HG03175 (cell line): ENCODE results near the gene SRRD.

Experiments
- ATAC-seq: cut with Tn5 transposase; IDR thresholded peaks from one replicate; pipeline ENCODE4 v1.9.1; 2021; ENCODE audit warnings: mild to moderate bottlenecking, moderate library complexity; ENCODE audit not compliant: unreplicated experiment

SRRD gene

DNA sequence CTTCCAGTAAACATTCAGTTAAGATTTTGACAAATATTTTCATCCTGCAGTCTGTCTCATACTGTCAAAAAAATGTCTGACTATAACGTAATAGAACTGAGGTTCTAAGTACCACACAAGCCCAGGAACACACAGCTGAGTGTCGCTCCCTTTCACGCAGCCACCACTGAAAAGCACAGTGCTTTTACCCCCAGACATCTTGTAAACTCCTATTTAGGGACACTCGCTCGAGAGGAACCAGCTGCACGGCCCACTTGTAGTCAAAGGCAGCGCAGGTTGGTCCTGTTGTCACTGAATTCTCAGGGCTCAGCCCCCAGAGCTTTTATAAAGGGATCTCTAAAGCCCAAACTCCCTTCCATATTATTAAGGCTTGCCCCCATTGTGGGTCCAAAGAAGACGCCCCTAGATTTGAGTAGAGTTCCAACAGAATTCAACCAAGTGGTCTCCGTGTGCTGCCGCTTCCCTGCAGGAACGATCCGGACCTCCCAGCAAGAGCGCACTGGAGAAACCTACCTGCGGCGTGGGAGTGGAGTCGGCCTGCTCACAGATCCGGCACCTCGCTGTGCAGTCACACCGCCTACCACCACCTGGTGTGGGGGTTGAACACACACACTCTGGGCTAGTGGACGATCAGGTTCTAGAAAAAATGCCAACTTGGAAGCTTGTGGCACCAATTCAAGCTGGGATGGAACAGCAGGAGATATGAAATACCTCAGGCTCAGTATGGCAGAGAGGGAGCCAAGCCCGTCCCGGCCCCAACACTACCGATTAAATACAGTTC lies 31.3 kb upstream of the SRRD start:
- no peak for ATAC-seq

- ATAC-seq: no peak
Measured at GRCh38 chr22:26453216-26453615, 30.5 kb upstream of the SRRD start.

DNA sequence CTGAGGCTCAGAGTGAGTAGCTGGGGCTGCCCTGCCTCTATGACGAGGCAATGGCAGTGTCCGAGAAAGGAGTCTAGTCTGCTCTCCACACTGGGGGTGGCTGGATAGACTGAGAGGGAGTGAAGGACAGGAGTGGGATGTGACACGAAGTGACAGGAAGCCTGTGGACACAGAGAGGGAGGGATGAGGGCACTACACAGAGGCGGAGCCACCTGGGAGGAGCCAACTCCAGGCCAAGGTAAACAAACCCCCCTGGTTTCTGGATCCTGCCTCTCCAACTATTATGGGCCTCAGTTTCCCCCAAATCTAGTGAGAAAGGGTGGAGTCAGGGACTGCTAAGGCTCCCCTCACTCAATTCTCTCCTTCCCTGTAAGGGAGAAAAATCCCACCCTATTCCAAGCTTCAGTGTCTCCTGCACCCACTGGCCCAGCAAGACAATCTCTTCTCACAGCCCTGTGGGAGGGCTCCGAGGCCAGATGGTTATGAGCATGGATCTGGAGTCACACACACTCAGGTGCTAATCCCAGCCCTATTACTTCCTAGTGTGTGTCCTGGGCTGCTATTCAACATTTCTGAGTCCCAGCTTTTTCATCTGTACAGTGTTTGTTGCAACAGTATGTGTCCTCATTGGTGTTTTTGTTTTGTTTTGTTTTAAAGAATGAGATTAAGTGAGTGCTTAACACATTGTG lies 29.7 kb upstream of the SRRD start:
- no peak for ATAC-seq

GRCh38 chr22:26457661-26458272 lies 25.9 kb upstream of the SRRD start:
- no peak for ATAC-seq

DNA sequence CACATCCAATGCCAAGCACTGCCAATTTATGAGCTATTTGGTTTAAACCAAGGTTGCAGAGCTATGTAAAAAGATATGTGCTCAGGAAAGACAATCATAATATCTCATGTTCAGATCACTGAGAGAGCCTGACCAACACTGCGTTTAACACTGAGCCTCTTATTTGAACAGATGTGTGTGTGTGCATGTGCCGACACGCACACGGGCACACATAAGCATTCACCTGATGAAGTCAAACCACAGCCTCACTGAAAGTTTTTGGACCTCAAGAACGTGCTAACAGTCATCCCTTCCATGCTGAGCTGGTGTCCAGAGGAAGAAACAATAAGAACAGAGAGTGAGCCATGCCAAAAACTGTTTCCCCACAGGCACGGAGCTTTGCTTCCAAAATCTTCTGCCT lies 23.5 kb upstream of the SRRD start:
- no peak for ATAC-seq

GRCh38 chr22:26461188-26461810 lies 22.4 kb upstream of the SRRD start:
- no peak for ATAC-seq

- ATAC-seq: no peak
Measured at GRCh38 chr22:26462051-26462450, 21.6 kb upstream of the SRRD start.

DNA sequence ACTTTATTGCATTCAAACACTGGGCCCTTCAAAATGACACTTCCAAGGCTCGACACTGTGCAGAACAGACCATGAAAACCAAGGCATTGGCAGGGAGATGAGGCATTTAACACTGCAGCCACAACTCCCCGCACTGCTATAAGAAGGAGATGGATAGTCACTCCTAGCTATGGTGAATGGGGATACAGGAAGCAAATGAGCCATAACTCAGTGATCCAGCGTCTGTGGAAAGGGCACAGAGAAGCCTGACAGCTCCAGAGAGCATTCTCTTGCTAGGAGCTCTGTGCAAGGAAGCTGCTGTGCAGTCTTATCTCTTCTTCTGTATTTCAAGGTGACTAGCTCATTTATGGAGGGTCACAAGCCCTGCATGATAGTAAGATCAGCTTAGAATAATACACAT lies 21.0 kb upstream of the SRRD start:
- no peak for ATAC-seq

GRCh38 chr22:26463101-26463661 lies 20.5 kb upstream of the SRRD start:
- no peak for ATAC-seq

DNA sequence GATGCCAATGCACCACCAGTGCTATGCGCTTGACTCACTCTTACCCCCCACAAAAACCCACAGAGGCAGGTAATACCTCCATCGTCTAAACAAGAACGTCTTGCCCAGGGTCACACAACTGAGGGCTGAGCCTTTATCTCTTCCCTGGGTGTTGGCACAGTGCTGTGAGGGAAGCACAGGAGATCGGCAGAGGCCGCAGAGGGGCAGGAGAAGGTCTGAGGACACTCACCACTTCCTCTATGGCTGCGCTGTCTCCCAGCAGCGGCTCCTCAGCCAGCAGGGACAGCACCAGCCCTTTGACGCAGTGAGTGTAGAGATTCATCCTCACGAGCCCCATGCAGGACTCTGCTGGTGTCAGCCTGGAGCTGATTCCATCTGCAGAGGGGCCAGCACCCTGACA lies 20.0 kb upstream of the SRRD start:
- no peak for ATAC-seq

DNA sequence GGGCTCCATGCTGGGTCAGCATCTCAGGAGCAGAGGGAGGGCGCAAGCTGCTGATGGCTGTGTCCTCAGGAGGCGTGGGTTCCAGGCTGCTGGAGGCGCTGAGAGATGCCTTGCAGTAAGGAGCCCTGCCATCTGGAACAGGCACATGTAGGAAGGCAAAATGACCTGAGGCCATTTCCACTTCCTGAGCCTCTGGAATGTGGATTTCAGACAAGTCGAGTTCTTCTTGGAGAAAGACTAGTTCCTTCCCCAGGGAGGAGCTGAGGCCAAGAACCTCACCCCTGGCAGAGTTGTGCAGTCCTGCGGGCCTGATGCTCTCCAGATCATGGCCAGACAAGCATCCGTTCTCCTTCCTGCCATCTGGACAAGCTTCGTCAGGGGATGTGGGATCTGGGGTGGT lies 19.4 kb upstream of the SRRD start:
- ATAC-seq: no peak

- no peak for ATAC-seq
Measured at GRCh38 chr22:26466196-26466595, 17.5 kb upstream of the SRRD start.

GRCh38 chr22:26470807-26471206 lies 12.9 kb upstream of the SRRD start:
- ATAC-seq: no peak

GRCh38 chr22:26471522-26471921 lies 12.2 kb upstream of the SRRD start:
- ATAC-seq: no peak

GRCh38 chr22:26474682-26475081 lies 9.0 kb upstream of the SRRD start:
- ATAC-seq: no peak

GRCh38 chr22:26476705-26477340 lies 6.9 kb upstream of the SRRD start:
- no peak for ATAC-seq

DNA sequence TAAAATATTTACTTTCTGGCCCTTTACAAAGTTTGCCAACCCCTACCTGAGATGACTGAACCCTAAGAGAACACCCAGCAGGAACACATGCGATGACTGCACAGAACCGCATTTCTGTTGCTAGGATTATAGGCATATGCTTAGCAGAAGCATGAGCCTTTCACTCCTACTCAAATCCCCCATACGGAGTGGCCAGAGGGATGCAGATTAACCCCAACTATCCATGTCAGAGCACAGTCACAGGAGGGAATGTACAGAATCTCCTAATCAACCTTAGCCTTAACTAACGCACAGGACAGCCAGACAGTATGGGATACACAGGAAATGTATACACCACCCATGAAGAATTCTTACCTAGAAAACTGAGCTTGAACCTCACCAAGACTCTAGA lies 6.3 kb upstream of the SRRD start:
- ATAC-seq: no peak

DNA sequence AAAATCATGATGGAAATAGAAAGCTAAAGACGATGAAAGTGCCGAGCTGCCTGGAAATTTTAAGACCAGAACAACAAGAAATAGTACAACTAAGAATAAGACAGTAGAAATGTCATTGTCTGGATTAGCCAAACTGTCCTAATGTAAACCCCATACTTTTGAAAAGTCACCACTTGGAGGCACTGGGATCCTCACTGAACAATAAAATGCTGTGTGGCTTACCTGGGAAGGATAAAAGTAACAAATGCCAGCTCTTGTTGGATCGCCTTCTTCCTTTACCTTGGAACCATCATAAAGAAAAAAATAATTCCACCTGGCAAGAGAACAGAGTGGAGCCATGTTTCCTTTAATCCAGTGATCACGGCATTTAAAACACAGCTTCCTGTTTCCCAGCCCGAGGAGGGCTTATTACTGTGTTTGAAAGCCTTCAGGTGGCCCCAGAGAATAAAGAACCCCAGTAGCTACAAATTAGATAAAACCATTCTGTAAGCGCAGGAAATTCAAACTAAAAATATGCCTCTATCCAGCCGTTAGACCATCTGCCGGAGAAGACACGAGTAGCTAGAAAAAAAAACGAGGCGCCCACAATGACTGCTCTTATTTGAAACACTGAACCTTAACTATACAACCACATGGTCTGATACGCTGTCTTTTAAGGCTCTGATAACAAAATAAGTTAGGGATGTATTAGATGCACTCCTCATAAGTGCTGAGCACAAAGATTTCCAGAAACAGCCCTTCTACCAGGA lies 4.5 kb upstream of the SRRD start:
- no peak for ATAC-seq

GRCh38 chr22:26479792-26480610 lies 3.7 kb upstream of the SRRD start:
- ATAC-seq: no peak

GRCh38 chr22:26480611-26480932 lies 3.1 kb upstream of the SRRD start:
- ATAC-seq: no peak
